Epithelial cell of esophagus (primary cell): ENCODE measurements around the gene GABBR2.
"Not testable (repeated sequence)": the region's sequence is repeated elsewhere in the genome, so short reads cannot be mapped to it uniquely, and the experiment has no call there.

Experiments
- DNase-seq: peaks from one replicate; pipeline ENCODE4 v3.0.0; 2010; ENCODE audit warnings: low read depth
- H3K4me3 ChIP-seq: 2 replicates; pipeline ENCODE4 v1.5.1; 2011; ENCODE audit warnings: mild to moderate bottlenecking, low read length, control low read depth
- CTCF ChIP-seq: IDR thresholded peaks from 2 replicates; pipeline ENCODE4 v1.5.1; 2011; ENCODE audit warnings: low read depth, mild to moderate bottlenecking, low read length, control low read depth, inconsistent platforms; ENCODE audit not compliant: insufficient read depth; ENCODE audit errors: missing control alignments

GABBR2 gene

GRCh38 chr9:98515506-98516204 is 193.1 kb downstream of the GABBR2 start:
- TF ChIP-seq CTCF, result no peak
- H3K4me3 ChIP-seq, result no peak overlapping the region
- no peak for DNase-seq

- TF ChIP-seq CTCF, result no peak
- DNase-seq, result no peak
- no peak overlapping the region for H3K4me3 ChIP-seq
Measured at GRCh38 chr9:98514841-98515240, 193.9 kb downstream of the GABBR2 start.

- not testable (repeated sequence) for H3K4me3 ChIP-seq, DNase-seq
Measured at GRCh38 chr9:98508217-98508919, 200.4 kb downstream of the GABBR2 start.

GRCh38 chr9:98506422-98507054 is 202.2 kb downstream of the GABBR2 start:
- no peak for TF ChIP-seq CTCF
- no peak for DNase-seq
- H3K4me3 ChIP-seq, result no peak overlapping the region

GRCh38 chr9:98504298-98505282 is 204.1 kb downstream of the GABBR2 start:
- no peak for TF ChIP-seq CTCF
- H3K4me3 ChIP-seq, result no peak overlapping the region
- no peak for DNase-seq

GRCh38 chr9:98503867-98504266 is 204.9 kb downstream of the GABBR2 start:
- H3K4me3 ChIP-seq, result no peak overlapping the region
- DNase-seq, result no peak
- no peak for TF ChIP-seq CTCF

- no peak overlapping the region for H3K4me3 ChIP-seq
- peak; percentile 36 for DNase-seq
- no peak for TF ChIP-seq CTCF
Measured at GRCh38 chr9:98502976-98503325, 205.8 kb downstream of the GABBR2 start.
